IMR-90 (cell line): ENCODE results near the gene MTIF3. TPM values are rescaled to one million over a fixed set of nuclear protein-coding genes. Genes with fewer than 3 reads are reported as not detected.

Source experiments
- ATAC-seq: fragments of 200-7000 bp; cut with Tn5 transposase; 2 replicates; pipeline ENCODE4 v1.9.1; 2020; ENCODE audit warnings: low read depth, mild to moderate bottlenecking, moderate library complexity
- BruUV-seq: library from RNA; stranded (reverse); fragments of 400-500 nt; replicated peaks from 2 replicates; lab custom pipeline; 2021; lab: Mats Ljungman, UMichigan
- CTCF ChIA-PET: fragments of 300-600 bp; formaldehyde crosslinking; extraction: SDS; loops from one replicate; lab custom pipeline; 2021; ENCODE audit warnings: antibody characterized with exemption; lab: Yijun Ruan, JAX
- POLR2A ChIA-PET: fragments of 300-600 bp; sonication (Branson Sonifier 250); formaldehyde crosslinking; loops from one replicate; lab custom pipeline; 2022; ENCODE audit warnings: antibody characterized with exemption; ENCODE audit not compliant: unreplicated experiment; lab: Charles Lee
- DNase-seq: peaks from one replicate; pipeline ENCODE4 v3.0.0; 2013
- H2AFZ ChIP-seq: replicated peaks from 2 replicates; pipeline ENCODE3; 2013; ENCODE audit warnings: low read length, mild to moderate bottlenecking; ENCODE audit not compliant: poor library complexity
- H2AK5ac ChIP-seq: 2 replicates; pipeline ENCODE4 v1.6.1; 2013; ENCODE audit warnings: low read depth, low read length, inconsistent platforms
- H2AK9ac ChIP-seq: replicated peaks from 2 replicates; pipeline ENCODE3; 2013; ENCODE audit warnings: mild to moderate bottlenecking, low read depth, low read length, moderate library complexity; ENCODE audit not compliant: poor library complexity
- H2BK120ac ChIP-seq: 2 replicates; pipeline ENCODE4 v1.6.1; 2013; ENCODE audit warnings: low read depth, low read length, inconsistent platforms
- H2BK15ac ChIP-seq: 3 replicates; pipeline ENCODE4 v1.6.1; 2013; ENCODE audit warnings: low read depth, low read length, inconsistent platforms
- H2BK20ac ChIP-seq: 2 replicates; pipeline ENCODE4 v1.6.1; 2013; ENCODE audit warnings: low read depth, mild to moderate bottlenecking, inconsistent platforms, low read length, moderate library complexity
- H2BK5ac ChIP-seq: 2 replicates; pipeline ENCODE4 v1.6.1; 2013; ENCODE audit warnings: mild to moderate bottlenecking, low read depth, low read length, inconsistent platforms; ENCODE audit not compliant: poor library complexity, severe bottlenecking
- H3K14ac ChIP-seq: replicated peaks from 2 replicates; pipeline ENCODE4 v1.6.1; 2013; ENCODE audit warnings: low read depth, low read length, inconsistent platforms
- H3K18ac ChIP-seq: 2 replicates; pipeline ENCODE4 v1.6.1; 2013; ENCODE audit warnings: low read depth, low read length, control low read depth
- H3K23ac ChIP-seq: 2 replicates; pipeline ENCODE4 v1.6.1; 2013; ENCODE audit warnings: low read depth, low read length, inconsistent platforms
- H3K27ac ChIP-seq: 2 replicates; pipeline ENCODE4 v1.5.1; 2013; ENCODE audit warnings: mild to moderate bottlenecking, control low read depth, low read length; ENCODE audit not compliant: insufficient read depth
- H3K27me3 ChIP-seq: 2 replicates; pipeline ENCODE4 v1.6.1; 2013; ENCODE audit warnings: low read length; ENCODE audit not compliant: control insufficient read depth, insufficient read depth
- H3K36me3 ChIP-seq: 2 replicates; pipeline ENCODE4 v1.6.1; 2013; ENCODE audit warnings: low read length, mixed read lengths; ENCODE audit not compliant: control insufficient read depth, insufficient read depth
- H3K4ac ChIP-seq: 2 replicates; pipeline ENCODE4 v1.6.1; 2013; ENCODE audit warnings: low read depth, low read length, inconsistent platforms
- H3K4me1 ChIP-seq: 2 replicates; pipeline ENCODE4 v1.6.1; 2013; ENCODE audit warnings: low read length, mixed read lengths; ENCODE audit not compliant: control insufficient read depth, insufficient read depth
- H3K4me2 ChIP-seq: 2 replicates; pipeline ENCODE4 v1.6.1; 2013; ENCODE audit warnings: low read depth, mild to moderate bottlenecking, control low read depth, low read length, moderate library complexity
- H3K4me3 ChIP-seq: 2 replicates; pipeline ENCODE4 v1.5.1; 2013; ENCODE audit warnings: low read depth, mild to moderate bottlenecking, control low read depth, low read length, moderate library complexity; ENCODE audit not compliant: insufficient read depth
- H3K56ac ChIP-seq: 2 replicates; pipeline ENCODE4 v1.6.1; 2013; ENCODE audit warnings: low read length, inconsistent platforms; ENCODE audit not compliant: insufficient read depth; ENCODE audit errors: extremely low read depth
- H3K79me1 ChIP-seq, 2 experiments: 2 replicates each; pipeline ENCODE4 v1.6.1; 2013; ENCODE audit warnings: low read length in 2 of 2, inconsistent platforms in 1 of 2, low read depth in 1 of 2
- H3K9ac ChIP-seq: 2 replicates; pipeline ENCODE4 v1.6.1; 2013; ENCODE audit warnings: low read depth, low read length, control low read depth
- H3K9me1 ChIP-seq: 2 replicates; pipeline ENCODE4 v1.6.1; 2013; ENCODE audit warnings: low read length, inconsistent platforms; ENCODE audit not compliant: insufficient read depth
- H3K9me3 ChIP-seq: 2 replicates; pipeline ENCODE4 v1.6.1; 2013; ENCODE audit warnings: low read length; ENCODE audit not compliant: control insufficient read depth, insufficient read depth
- H4K20me1 ChIP-seq: 2 replicates; pipeline ENCODE4 v1.6.1; 2013; ENCODE audit warnings: low read length, inconsistent platforms; ENCODE audit not compliant: insufficient read depth
- H4K5ac ChIP-seq: 2 replicates; pipeline ENCODE4 v1.6.1; 2013; ENCODE audit warnings: mild to moderate bottlenecking, low read depth, low read length, control low read depth
- H4K8ac ChIP-seq, 2 experiments: 2 replicates each; pipeline ENCODE4 v1.6.1; 2013; ENCODE audit warnings: low read depth in 2 of 2, low read length in 2 of 2, control low read depth in 1 of 2, inconsistent platforms in 1 of 2
- H4K91ac ChIP-seq: 2 replicates; pipeline ENCODE4 v1.6.1; 2013; ENCODE audit warnings: low read depth, low read length, inconsistent platforms; ENCODE audit not compliant: insufficient read depth
- MAZ ChIP-seq: IDR thresholded peaks from 2 replicates; pipeline ENCODE4 v1.6.1; 2012; ENCODE audit warnings: low read depth, mild to moderate bottlenecking, low read length, improper control_type of control experiment, moderate library complexity, borderline replicate concordance
- MXI1 ChIP-seq: IDR thresholded peaks from 2 replicates; pipeline ENCODE4 v1.6.1; 2012; ENCODE audit warnings: low read depth, mild to moderate bottlenecking, low read length, moderate library complexity, borderline replicate concordance
- RCOR1 ChIP-seq: IDR thresholded peaks from 2 replicates; pipeline ENCODE4 v1.6.1; 2012; ENCODE audit warnings: mild to moderate bottlenecking, low read length, improper control_type of control experiment; ENCODE audit not compliant: insufficient replicate concordance
- RFX5 ChIP-seq: IDR thresholded peaks from 2 replicates; pipeline ENCODE4 v1.8.0; 2012; ENCODE audit warnings: low read depth, mild to moderate bottlenecking, low read length, moderate library complexity
- SMC3 ChIP-seq: fragments of 150-350 bp; IDR thresholded peaks from 2 replicates; pipeline ENCODE4 v1.6.1; 2016; ENCODE audit warnings: low read depth, mild to moderate bottlenecking, antibody characterized with exemption, low read length, moderate library complexity
- WGBS, 2 experiments: methylation state at CpG; one replicate each; pipeline versions ENCODE4 v1.1.5 to v1.1.7; 2013; ENCODE audit warnings: missing lambda C conversion rate in 2 of 2; ENCODE audit not compliant: insufficient read length in 1 of 2; ENCODE audit errors: extremely low coverage in 2 of 2; 5-methylcytosine and 5-hydroxymethylcytosine counted together
- dilution Hi-C: fragments of 300-500 bp; cut with HindIII; formaldehyde crosslinking; loops from one replicate; pipeline ENCODE4 v1.14.3; 2018; ENCODE audit warnings: low sequenced_read_pairs; ENCODE audit not compliant: unreplicated experiment
- in situ Hi-C: fragments of 300-500 bp; cut with MboI; formaldehyde crosslinking; loops from 3 replicates; pipeline ENCODE4 v1.14.3; 2019; ENCODE audit warnings: low sequenced_read_pairs, inconsistent platforms, mixed read lengths
- intact Hi-C: fragments of 100-400 bp; cut with micrococcal nuclease; formaldehyde crosslinking; loops from 2 replicates; pipeline ENCODE4 v1.10.0; 2022
- polyA plus RNA-seq, 3 experiments: library from polyadenylated mRNA; depleted of rRNA; stranded (reverse); fragments of >200 nt; gene quantifications; 2 replicates each; pipeline ENCODE4 v1.2.3, GENCODE V29; 2012; ENCODE audit warnings: low replicate concordance in 1 of 3
- total RNA-seq: library from RNA; depleted of rRNA; stranded (reverse); fragments of >200 nt; gene quantifications from 2 replicates; pipeline ENCODE4 v1.2.3, GENCODE V29; 2012
- TF ChIP-seq, protein P1 (sequence below): conservative IDR thresholded peaks from 2 replicates; pipeline ENCODE4 v1.5.1; 2012; ENCODE audit warnings: mild to moderate bottlenecking, low read depth, low read length, improper control_type of control experiment
- TF ChIP-seq, protein P2 (sequence below): fragments of 150-350 bp; IDR thresholded peaks from 2 replicates; pipeline ENCODE4 v1.6.1; 2017; ENCODE audit warnings: mild to moderate bottlenecking, antibody characterized with exemption, low read length, low read depth

The MTIF3 gene
- total and polyA plus RNA-seq, 2 of the 4 experiments (the other 2 are of a cell fraction), result 31.7 to 41.0 TPM

DNA sequence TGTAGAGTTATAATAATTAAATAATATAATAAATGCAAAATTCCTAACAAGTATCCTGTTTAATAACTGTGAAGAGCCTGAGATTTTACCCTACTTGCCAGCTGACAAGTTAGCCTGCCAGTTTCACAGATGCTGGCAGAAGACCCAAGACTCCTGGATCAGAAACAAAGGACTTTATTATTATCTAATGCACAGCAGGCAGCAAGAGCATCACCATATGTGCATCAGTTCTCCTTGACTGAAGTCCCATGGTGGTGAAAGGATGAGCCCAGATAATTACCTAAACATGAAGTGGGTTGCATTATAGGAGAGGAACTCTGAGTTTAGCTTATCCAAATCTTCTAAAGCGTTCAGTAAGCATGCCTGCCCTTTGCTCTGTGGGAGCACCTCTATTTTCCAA lies 39.1 kb upstream of the MTIF3 start:
- Histone ChIP-seq H4K20me1 (no peaks in the 10 kb centered on the region), H3K9me3 (no peaks in the 10 kb centered on the region), H3K56ac (no peak overlapping the region), H3K4me2 (no peak overlapping the region), H2AFZ (no peak overlapping the region), H2BK5ac (no peak overlapping the region), H3K27ac (no peak overlapping the region), H3K36me3 (no peaks in the 10 kb centered on the region), H4K91ac (no peak overlapping the region), H4K5ac (no peak overlapping the region), H3K27me3 (no peaks in the 10 kb centered on the region; the same call in none of the 2 replicates), H3K4ac (no peak overlapping the region), H2AK9ac (no peak overlapping the region), H3K9me1 (no peaks in the 10 kb centered on the region), H3K9ac (no peak overlapping the region), H3K79me1 (no peaks in the 10 kb centered on the region), H2BK20ac (no peak overlapping the region), H3K14ac (no peak overlapping the region), H4K8ac (no peak overlapping the region), H2BK120ac (no peak overlapping the region), H2BK15ac (no peak overlapping the region), H2AK5ac (no peak overlapping the region), H3K4me3 (no peak overlapping the region), H3K23ac (no peak overlapping the region), H3K4me1 (no peaks in the 10 kb centered on the region), H3K18ac (no peak overlapping the region)
- dilution Hi-C loops (no loop called here), in situ Hi-C loops (no loop called here), intact Hi-C loops (no loop called here)
- BruUV-seq, result no TSS peak
- ChIA-PET CTCF (no interaction called here), POLR2A (no interaction called here)
- TF ChIP-seq MAZ (no peak), MXI1 (no peak), RCOR1 (no peak), SMC3 (no peak), RFX5 (no peak)
- TF ChIP-seq, protein P1, sequence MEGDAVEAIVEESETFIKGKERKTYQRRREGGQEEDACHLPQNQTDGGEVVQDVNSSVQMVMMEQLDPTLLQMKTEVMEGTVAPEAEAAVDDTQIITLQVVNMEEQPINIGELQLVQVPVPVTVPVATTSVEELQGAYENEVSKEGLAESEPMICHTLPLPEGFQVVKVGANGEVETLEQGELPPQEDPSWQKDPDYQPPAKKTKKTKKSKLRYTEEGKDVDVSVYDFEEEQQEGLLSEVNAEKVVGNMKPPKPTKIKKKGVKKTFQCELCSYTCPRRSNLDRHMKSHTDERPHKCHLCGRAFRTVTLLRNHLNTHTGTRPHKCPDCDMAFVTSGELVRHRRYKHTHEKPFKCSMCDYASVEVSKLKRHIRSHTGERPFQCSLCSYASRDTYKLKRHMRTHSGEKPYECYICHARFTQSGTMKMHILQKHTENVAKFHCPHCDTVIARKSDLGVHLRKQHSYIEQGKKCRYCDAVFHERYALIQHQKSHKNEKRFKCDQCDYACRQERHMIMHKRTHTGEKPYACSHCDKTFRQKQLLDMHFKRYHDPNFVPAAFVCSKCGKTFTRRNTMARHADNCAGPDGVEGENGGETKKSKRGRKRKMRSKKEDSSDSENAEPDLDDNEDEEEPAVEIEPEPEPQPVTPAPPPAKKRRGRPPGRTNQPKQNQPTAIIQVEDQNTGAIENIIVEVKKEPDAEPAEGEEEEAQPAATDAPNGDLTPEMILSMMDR, result no peak
- TF ChIP-seq, protein P2, sequence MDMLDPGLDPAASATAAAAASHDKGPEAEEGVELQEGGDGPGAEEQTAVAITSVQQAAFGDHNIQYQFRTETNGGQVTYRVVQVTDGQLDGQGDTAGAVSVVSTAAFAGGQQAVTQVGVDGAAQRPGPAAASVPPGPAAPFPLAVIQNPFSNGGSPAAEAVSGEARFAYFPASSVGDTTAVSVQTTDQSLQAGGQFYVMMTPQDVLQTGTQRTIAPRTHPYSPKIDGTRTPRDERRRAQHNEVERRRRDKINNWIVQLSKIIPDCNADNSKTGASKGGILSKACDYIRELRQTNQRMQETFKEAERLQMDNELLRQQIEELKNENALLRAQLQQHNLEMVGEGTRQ, result no peak
- DNase-seq (no peak), ATAC-seq (no peak)
- no CpG with 5 or more reads among the region's 1 CpG for WGBS, 2 experiments
